ENCODE measurements around the gene TTLL8.
A peak's percentile ranks its signal among the peaks of the same experiment; 100 is the strongest.

The TTLL8 gene

GRCh38 chr22:50082961-50083461 lies 24.9 kb upstream of the TTLL8 start:
- DNase-seq: no peak

- no peak for DNase-seq
Observed at GRCh38 chr22:50082197-50082715, 24.2 kb upstream of the TTLL8 start.

DNA sequence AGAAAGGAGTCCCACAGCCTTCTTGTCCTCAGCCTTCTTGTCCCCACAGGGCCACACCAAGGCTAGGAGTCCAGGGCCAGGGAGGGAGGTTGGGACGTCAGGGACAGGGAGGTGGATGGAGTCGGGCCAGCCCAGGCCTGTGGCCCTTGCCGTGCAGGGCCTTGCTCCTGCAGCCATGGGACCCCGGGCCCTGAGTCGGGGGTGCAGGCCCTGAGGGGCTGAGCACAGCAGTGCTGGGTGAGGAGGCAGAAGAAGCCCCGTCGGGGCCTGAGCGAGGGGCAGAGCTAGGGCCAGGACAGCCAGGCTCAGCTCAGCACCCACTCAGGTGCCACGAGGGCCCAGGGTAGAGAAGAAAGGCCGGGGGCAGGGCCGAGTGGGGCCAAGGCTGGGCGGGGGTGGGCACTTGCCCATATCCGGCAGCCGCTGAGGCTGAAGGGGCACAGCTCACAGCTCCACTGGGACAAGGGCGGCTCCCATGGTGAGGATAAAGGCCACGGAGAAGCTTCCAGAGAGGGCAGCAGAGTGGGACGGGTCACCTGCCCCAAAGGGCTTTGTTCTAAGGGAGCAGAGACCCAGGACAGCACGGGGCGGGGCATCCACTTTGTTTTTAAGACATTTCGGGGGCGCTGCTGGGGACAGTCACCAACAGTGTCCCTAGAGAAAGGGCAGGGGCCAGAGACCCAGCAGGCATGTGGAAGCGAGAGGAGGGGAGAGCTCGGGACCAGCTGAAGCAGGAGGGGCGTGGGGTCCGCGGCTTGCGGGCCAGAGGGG lies 23.5 kb upstream of the TTLL8 start:
- DNase-seq: no peak

GRCh38 chr22:50080077-50080465 lies 22.0 kb upstream of the TTLL8 start:
- DNase-seq: no peak

DNA sequence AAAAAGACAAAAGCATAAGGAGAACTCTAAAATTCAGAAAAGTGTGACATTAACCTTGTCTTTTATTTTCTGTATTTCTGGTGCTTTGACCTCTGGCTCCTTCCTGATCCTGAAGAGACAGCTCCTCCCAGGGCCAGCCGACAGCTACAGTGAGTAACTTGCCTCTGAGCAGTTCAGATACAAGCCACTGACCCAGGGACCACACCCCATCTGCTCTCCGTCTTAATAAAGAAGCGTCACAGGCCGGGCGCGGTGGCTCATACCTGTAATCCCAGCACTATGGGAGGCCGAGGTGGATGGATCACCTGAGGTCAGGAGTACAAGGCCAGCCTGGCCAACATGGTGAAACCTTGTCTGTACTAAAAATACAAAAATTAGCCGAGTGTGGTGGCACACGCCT lies 20.7 kb upstream of the TTLL8 start:
- DNase-seq: no peak

DNA sequence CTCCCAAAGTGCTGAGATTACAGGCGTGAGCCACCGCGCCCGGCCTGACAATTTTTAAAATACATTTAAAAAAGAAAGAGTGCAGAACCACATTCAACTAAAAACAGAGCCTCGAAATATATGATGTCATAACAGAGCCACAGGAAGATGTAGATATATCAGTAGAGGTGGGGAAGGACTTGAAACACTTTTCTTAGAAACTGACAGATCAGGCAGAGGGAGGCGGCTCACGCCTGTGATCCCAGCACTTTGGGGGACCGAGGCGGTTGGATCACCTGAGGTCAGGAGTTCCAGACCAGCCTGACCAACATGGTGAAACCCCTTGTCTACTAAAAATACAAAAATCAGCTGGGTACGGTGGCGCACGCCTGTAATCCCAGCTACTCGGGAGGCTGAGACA lies 20.1 kb upstream of the TTLL8 start:
- DNase-seq: no peak

- DNase-seq: no peak
Observed at GRCh38 chr22:50076646-50077535, 18.8 kb upstream of the TTLL8 start.

DNA sequence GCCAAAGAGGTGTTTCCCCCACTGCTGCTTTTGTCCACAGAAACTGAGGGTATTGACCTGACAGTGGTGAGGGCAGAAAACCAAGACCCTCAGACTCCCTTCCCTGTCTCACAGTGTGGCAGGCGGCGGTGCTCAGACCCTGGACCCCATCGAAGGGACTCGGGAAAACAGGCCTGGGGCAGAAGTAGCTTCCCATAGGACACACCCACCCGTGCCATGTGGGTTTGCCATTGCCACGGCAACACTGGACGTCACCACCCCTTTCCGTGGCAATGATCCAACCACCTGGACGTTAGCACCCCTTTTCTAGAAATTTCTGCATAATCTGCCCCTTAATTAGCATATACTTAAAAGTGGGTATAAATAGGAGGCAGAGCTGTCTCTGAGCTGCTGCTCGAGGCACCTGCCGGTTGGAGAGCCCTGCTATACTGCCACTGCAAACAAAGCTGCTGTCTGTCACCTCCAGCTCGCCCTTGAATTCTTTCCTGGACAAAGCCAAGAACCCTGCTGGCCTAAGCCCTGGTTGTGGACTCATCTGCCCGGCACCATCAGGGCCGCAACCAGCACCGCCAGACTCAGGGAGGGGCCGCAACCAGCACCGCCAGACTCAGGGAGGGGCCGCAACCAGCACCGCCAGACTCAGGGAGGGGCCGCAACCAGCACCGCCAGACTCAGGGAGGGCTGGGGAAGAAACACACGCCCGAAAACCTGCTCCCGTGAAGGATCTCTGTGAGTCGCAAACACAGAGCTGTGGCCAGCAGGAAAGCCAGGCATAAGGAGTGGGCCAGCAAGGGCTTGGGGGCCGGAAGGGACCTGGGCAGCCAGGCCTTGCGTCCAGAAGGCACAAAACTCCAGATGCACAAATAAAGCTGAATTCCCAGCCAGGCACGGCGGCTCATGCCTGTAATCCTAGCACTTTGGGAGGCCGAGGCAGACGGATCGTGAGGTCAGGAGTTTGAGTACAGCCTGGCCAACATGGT lies 16.7 kb upstream of the TTLL8 start:
- peak; percentile 65 for DNase-seq

DNA sequence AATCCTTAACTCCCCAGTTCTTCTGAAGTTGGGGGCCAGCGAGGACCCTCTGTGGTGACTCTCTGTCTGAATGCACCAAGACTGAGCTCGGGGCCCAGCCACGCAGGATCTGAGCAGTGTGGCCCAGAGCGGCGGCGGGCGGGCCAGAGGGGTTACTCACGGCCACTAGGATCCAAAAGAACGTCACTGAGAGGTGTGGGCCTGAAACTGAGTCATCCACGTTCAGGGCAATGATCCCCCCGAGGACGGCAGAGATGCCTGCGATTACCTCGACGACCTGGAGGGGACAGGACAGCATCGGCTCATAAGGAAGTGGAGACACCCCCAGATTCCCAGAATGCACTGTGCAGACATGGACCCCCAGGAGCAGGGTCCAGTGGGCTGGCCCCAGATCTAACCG lies 16.0 kb upstream of the TTLL8 start:
- DNase-seq: no peak

DNA sequence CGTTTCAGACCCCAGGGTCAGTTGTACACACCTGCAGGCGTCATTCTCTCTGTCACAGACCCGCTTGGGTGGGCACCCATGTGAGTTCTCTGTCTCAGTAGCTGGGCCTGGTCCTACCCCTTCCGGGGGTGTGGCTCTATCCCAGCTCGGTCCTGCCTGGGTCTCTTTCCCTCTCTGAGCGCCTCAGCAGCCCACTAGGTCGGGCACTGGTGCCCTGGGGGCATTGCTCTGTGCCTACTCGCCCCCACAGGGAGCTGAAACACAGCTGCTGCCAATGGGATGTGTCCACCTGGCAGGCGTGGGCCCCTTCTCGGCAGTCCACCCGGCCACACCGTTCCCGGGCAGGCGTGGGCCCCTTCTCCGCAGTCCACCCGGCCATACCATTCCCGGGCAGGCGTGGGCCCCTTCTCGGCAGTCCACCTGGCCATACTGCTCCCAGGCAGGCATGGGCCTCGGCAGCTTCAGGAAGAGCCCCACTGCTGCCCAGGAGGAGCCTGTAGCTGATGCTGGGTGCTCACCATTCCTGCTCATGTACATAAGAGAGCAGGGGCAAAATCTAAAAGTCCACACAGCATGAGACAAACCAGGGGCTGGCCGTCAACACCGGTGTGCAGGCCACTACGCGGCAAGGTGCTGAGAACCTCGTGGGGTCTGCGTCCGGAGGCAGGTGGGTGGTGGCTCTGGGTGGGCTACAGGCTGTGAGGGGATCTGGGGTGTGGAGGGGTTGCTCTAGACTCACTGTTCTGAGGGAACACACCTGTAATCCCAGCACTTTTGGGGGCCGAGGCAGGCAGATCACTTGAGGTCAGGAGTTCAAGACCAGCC lies 14.8 kb upstream of the TTLL8 start:
- no peak for DNase-seq

- DNase-seq: no peak
Observed at GRCh38 chr22:50072167-50072555, 14.1 kb upstream of the TTLL8 start.

DNA sequence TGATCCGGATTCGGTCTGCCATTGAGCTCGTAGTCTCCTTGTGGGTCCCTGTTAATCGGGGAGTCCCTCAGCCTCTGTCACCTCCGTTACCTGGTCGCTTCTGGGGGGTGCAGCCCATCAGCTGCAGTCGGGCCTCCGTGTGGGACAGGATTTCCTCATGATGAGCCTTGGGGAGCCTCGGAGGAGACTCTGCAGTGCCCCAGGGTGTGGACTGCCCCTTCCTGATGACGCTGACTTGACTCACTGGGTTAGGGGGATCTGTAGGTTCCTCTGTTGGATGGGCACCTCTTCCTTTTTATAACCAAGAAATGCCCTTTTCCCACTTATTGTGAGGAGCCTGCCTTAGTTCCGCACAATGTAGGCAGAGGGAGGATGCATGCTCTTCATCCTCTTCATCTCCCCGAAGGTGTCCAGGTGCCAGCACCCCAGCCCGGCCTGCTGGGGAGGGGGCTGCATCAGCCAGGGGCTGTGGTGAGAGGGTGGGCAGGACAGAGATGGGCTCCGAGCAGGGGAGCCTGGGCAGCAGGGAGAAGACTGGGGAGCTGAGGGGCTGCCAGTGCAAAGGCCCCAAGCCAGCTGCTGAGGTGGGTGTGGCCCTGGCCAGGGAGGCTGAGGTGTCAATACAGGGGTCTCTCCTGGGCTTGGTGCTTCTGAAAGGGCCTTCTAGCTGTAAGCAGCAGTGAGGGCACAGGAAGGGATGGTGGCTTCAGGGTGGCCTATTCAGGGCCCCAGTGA lies 13.5 kb upstream of the TTLL8 start:
- DNase-seq: no peak

DNA sequence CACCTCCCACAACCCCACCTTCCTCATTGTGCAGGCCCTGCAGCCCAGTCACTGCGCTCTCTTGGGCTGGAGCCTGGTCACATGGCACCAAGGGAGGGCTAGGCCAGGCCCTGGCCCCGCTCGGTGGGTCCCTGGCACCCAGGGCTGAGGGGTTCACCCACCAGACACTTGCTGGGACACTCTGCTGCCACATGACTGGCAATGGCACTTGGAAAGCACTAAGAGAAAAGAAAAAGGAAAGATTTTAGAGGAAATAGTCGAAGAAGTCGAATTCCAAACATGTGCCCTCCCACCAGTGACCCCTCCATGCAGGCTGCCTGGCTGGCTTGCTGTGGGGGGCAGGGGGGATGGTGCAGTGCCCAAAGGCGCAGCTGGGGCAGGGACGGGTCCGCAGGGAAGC lies 12.3 kb upstream of the TTLL8 start:
- no peak for DNase-seq

DNA sequence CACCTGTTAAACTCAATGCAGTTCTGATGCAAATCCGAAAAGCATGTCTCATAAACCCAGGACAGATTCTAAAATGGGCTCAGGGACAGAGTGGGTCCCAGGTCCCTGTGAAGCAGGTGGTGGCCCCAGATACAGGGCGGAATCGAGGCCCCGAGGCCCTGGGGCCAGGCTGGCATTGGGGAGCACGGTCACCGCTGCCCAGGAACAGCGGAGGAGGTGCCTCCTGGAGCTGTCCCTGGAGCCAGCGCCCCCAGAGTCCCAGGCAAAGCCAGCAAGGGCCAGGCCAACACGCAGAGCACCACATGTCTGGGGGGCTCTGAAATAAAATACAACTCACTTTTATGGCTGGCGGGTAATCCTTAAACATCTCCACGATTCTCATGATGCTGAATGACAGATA lies 10.0 kb upstream of the TTLL8 start:
- no peak for DNase-seq

DNA sequence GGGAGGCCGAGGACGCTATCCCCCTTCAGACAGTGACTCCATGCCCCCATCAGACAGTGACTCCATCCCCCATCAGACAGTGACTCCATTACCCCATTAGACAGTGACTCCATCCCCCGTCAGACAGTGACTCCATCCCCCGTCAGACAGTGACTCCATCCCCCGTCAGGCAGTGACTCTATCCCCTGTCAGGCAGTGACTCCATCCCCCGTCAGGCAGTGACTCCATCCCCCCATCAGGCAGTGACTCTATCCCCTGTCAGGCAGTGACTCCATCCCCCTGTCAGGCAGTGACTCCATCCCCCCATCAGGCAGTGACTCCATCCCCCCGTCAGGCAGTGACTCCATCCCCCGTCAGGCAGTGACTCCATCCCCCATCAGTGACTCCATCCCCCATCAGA lies 9.1 kb upstream of the TTLL8 start:
- DNase-seq: no peak

GRCh38 chr22:50064453-50064852 lies 6.4 kb upstream of the TTLL8 start:
- no peak for DNase-seq

- no peak for DNase-seq
Observed at GRCh38 chr22:50063589-50064393, 5.7 kb upstream of the TTLL8 start.

DNA sequence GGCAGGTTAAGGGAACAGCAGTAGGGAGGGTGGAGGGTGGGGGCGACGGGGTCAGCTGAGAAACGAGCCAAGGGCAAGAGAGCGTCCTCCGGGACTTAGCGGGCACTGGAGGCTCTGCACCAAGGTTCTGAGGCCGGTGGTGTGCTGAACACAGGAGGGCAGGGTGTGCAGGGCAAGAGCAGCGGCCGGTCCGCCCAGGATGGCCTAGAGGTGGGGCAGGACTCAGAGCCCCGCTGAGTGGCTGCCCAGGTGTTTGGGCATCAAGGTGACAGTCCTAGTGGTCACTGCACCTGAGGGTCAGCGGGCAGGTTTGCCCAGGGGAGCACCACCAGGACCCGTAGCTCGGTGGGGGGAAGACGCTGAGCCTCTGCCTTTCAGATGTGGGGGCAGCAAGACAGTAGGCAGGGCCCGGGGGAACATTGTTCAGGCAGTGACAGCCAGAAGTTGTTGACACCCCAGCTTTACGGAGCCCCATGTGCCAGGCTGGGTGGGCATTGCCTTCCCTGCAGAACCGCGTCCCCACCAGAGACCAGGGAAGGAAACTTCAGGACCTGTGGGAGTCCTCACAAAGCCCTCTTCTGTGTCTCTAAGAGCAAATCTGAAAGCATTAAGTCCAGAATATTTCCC lies 4.5 kb upstream of the TTLL8 start:
- DNase-seq: no peak

DNA sequence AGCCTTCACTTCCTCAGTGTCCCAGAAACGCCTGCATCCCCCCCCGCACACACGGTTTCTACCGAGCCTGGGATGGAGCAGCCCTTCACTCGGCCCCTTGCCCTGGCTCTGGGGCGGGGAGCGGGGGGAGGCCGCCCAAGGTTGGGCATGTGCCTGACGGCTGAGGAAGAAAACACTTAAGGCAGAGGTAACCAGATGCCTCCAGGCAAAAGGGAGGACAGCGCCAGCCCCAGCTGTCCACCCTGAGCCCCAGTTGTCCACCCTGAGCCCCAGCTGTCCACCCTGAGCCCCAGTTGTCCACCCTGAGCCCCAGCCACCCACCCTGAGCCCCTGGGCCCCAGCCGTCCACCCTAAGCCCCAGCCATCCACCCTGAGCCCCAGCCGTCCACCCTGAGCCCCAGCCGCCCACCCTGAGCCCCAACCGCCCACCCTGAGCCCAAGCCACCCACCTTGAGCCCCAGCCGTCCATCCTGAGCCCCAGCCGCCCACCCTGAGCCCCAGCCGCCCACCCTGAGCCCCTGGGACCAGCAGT lies 3.8 kb upstream of the TTLL8 start:
- no peak for DNase-seq
